Nephron progenitor cell (in vitro differentiated cells): ENCODE measurements around the gene SPON1.
A peak's percentile ranks its signal among the peaks of the same experiment; 100 is the strongest.
"Not testable (repeated sequence)": the region's sequence is repeated elsewhere in the genome, so short reads cannot be mapped to it uniquely, and the experiment has no call there.

ENCODE experiments used
- DNase-seq: peaks from one replicate; pipeline ENCODE4 v3.0.0; 2021
- H3K27ac Mint-ChIP-seq: 2 replicates; pipeline ENCODE4 v1.8.0; 2021; ENCODE audit warnings: mild to moderate bottlenecking, moderate library complexity, mixed read lengths
- H3K27me3 Mint-ChIP-seq: 2 replicates; pipeline ENCODE4 v1.8.0; 2021; ENCODE audit warnings: mild to moderate bottlenecking, low read depth, mixed read lengths; ENCODE audit not compliant: poor library complexity
- H3K36me3 Mint-ChIP-seq: 2 replicates; pipeline ENCODE4 v1.8.0; 2021; ENCODE audit warnings: low read depth, mixed read lengths
- H3K4me1 Mint-ChIP-seq: 2 replicates; pipeline ENCODE4 v1.8.0; 2021; ENCODE audit warnings: mixed read lengths
- H3K4me3 Mint-ChIP-seq: 2 replicates; pipeline ENCODE4 v1.8.0; 2021; ENCODE audit warnings: mild to moderate bottlenecking, moderate library complexity, mixed read lengths
- H3K9me3 Mint-ChIP-seq: 2 replicates; pipeline ENCODE4 v1.8.0; 2021; ENCODE audit warnings: mild to moderate bottlenecking, moderate library complexity, mixed read lengths
- CTCF ChIP-seq: fragments of 200-600 bp; sonication (generic); IDR thresholded peaks from 2 replicates; pipeline ENCODE4 v1.5.0; 2021; ENCODE audit warnings: antibody characterized with exemption

The SPON1 gene

GRCh38 chr11:14248580-14248981 is 286.1 kb downstream of the SPON1 start:
- TF ChIP-seq CTCF = no peak
- Mint-ChIP-seq H3K4me1 (peaks cover 27% of the 10 kb centered on the region), H3K27ac (no peak overlapping the region), H3K9me3 (no peaks in the 10 kb centered on the region), H3K27me3 (peaks cover 3% of the 10 kb centered on the region), H3K36me3 (peaks cover 10% of the 10 kb centered on the region), H3K4me3 (no peak overlapping the region)
- DNase-seq = peak; percentile 16

GRCh38 chr11:14249121-14249963 is 286.8 kb downstream of the SPON1 start:
- Mint-ChIP-seq H3K27me3 (peaks cover 3% of the 10 kb centered on the region), H3K4me1 (peaks cover 32% of the 10 kb centered on the region), H3K27ac (no peak overlapping the region), H3K9me3 (no peaks in the 10 kb centered on the region), H3K4me3 (no peak overlapping the region), H3K36me3 (peaks cover 11% of the 10 kb centered on the region)
- TF ChIP-seq CTCF = peak; percentile 92
- peak; percentile 75 for DNase-seq

GRCh38 chr11:14251754-14252153 is 289.2 kb downstream of the SPON1 start:
- H3K4me3 Mint-ChIP-seq = no peak overlapping the region
- H3K27ac Mint-ChIP-seq = no peak overlapping the region
- peaks cover 30% of the 10 kb centered on the region for H3K36me3 Mint-ChIP-seq
- peaks cover 3% of the 10 kb centered on the region for H3K27me3 Mint-ChIP-seq
- H3K9me3 Mint-ChIP-seq = no peaks in the 10 kb centered on the region
- TF ChIP-seq CTCF = no peak
- peaks cover 29% of the 10 kb centered on the region for H3K4me1 Mint-ChIP-seq
- DNase-seq = no peak

- not testable (repeated sequence) for DNase-seq, H3K9me3 Mint-ChIP-seq
Observed at GRCh38 chr11:14252501-14252900, 290.0 kb downstream of the SPON1 start.

GRCh38 chr11:14253421-14253820 is 290.9 kb downstream of the SPON1 start:
- H3K27me3 Mint-ChIP-seq = peaks cover 3% of the 10 kb centered on the region
- no peak for DNase-seq
- no peak overlapping the region for H3K4me3 Mint-ChIP-seq
- no peaks in the 10 kb centered on the region for H3K9me3 Mint-ChIP-seq
- no peak overlapping the region for H3K27ac Mint-ChIP-seq
- peaks cover 20% of the 10 kb centered on the region for H3K4me1 Mint-ChIP-seq
- H3K36me3 Mint-ChIP-seq = peaks cover 31% of the 10 kb centered on the region
- no peak for TF ChIP-seq CTCF

More at GRCh38 chr11:14252501-14252900, 290.0 kb downstream of the SPON1 start:
- H3K4me3 Mint-ChIP-seq, H3K27me3 Mint-ChIP-seq, H3K27ac Mint-ChIP-seq: not testable (repeated sequence)
- Mint-ChIP-seq H3K36me3 (peaks cover 30% of the 10 kb centered on the region), H3K4me1 (peaks cover 23% of the 10 kb centered on the region)

GRCh38 chr11:14253840-14254239 is 291.3 kb downstream of the SPON1 start:
- Mint-ChIP-seq H3K27ac (no peak overlapping the region), H3K9me3 (no peaks in the 10 kb centered on the region), H3K27me3 (peaks cover 3% of the 10 kb centered on the region), H3K36me3 (peaks cover 34% of the 10 kb centered on the region), H3K4me1 (peaks cover 20% of the 10 kb centered on the region), H3K4me3 (no peak overlapping the region)
- no peak for DNase-seq
- TF ChIP-seq CTCF = no peak
